Common myeloid progenitor, CD34-positive (primary cell): ENCODE measurements around the gene CD7.

Experiments used
- CTCF ChIA-PET: fragments of 350-600 bp; sonication (Branson Sonifier 250); formaldehyde crosslinking; loops from one replicate; lab custom pipeline; 2021; ENCODE audit warnings: antibody characterized with exemption; lab: Charles Lee
- POLR2A ChIA-PET: fragments of 350-600 bp; sonication (Branson Sonifier 250); formaldehyde crosslinking; loops from one replicate; lab custom pipeline; 2021; ENCODE audit warnings: antibody characterized with exemption; lab: Charles Lee
- DNase-seq, 3 donors: peaks; one replicate each; pipeline versions ENCODE4 v3.0.0 to v3.0.0-alpha.2; 2013
- H3K27ac ChIP-seq, 2 experiments: 1 replicate in 1 of 2; 2 replicates in 1 of 2; pipeline ENCODE4 v1.7.0; 2013; ENCODE audit warnings: inconsistent platforms in 2 of 2, low read length in 2 of 2, mild to moderate bottlenecking in 2 of 2, low read depth in 1 of 2, moderate library complexity in 1 of 2; ENCODE audit not compliant: severe bottlenecking in 2 of 2, insufficient read depth in 1 of 2, poor library complexity in 1 of 2
- H3K27me3 ChIP-seq, 5 experiments: replicated peaks in 2 of 5; 1 replicate in 3 of 5; 2 replicates in 2 of 5; pipeline versions ENCODE4 v1.6.1 to v1.7.0; 2013; ENCODE audit warnings: low read length in 4 of 5, mild to moderate bottlenecking in 2 of 5, moderate library complexity in 2 of 5, inconsistent platforms in 1 of 5; ENCODE audit not compliant: insufficient read depth in 5 of 5, control insufficient read depth in 4 of 5
- H3K36me3 ChIP-seq, 4 experiments: 1 replicate in 2 of 4; 2 replicates in 2 of 4; pipeline versions ENCODE4 v1.6.1 to v1.7.0; 2013; ENCODE audit warnings: low read length in 3 of 4, control low read depth in 1 of 4, mild to moderate bottlenecking in 1 of 4; ENCODE audit not compliant: control insufficient read depth in 4 of 4, insufficient read depth in 4 of 4
- H3K4me1 ChIP-seq, 4 experiments: 1 replicate in 3 of 4; 2 replicates in 1 of 4; pipeline versions ENCODE4 v1.6.1 to v1.7.1; 2013; ENCODE audit warnings: low read length in 3 of 4, mild to moderate bottlenecking in 3 of 4, control low read depth in 1 of 4, inconsistent platforms in 1 of 4, moderate library complexity in 1 of 4; ENCODE audit not compliant: control insufficient read depth in 4 of 4, insufficient read depth in 4 of 4; ENCODE audit errors: control extremely low read depth in 1 of 4
- H3K4me3 ChIP-seq, 7 experiments: 1 replicate in 4 of 7; 2 replicates in 3 of 7; pipeline versions ENCODE4 v1.5.1 to v1.7.0; 2013; ENCODE audit warnings: mild to moderate bottlenecking in 7 of 7, low read length in 6 of 7, moderate library complexity in 6 of 7, inconsistent platforms in 2 of 7, low read depth in 2 of 7, control low read depth in 1 of 7; ENCODE audit not compliant: insufficient read depth in 4 of 7, control insufficient read depth in 1 of 7; ENCODE audit errors: extremely low read depth in 1 of 7
- H3K9me3 ChIP-seq, 5 experiments: 1 replicate in 4 of 5; 2 replicates in 1 of 5; pipeline versions ENCODE4 v1.6.1 to v1.7.1; 2013; ENCODE audit warnings: low read length in 4 of 5, mild to moderate bottlenecking in 2 of 5, inconsistent platforms in 1 of 5, low read depth in 1 of 5, moderate library complexity in 1 of 5; ENCODE audit not compliant: control insufficient read depth in 4 of 5, insufficient read depth in 2 of 5; ENCODE audit errors: control extremely low read depth in 1 of 5
- WGBS: methylation state at CpG from one replicate; pipeline ENCODE4 v1.1.5; 2013; ENCODE audit not compliant: insufficient coverage; 5-methylcytosine and 5-hydroxymethylcytosine counted together

The CD7 gene

GRCh38 chr17:82301300-82301915 is 16.0 kb downstream of the CD7 start:
- ChIA-PET POLR2A (interaction anchor here (0.5 to 5.3 kb wide), 5 partner anchors 15 to 68 kb away, joined by 3 to 29 read pairs (median 4); partner anchors contain the start of gene CSNK1D), CTCF (interaction anchor here (0.7 to 12.4 kb wide), 18 partner anchors 9 to 66 kb away, joined by 3 to 136 read pairs (median 4); partner anchors contain the start of genes CD7, CSNK1D and SECTM1)
- Histone ChIP-seq H3K4me1 (peaks cover 3 to 95% (median 93%) of the 10 kb centered on the region in 4 experiments), H3K36me3 (no peaks in the 10 kb centered on the region), H3K9me3 (no peaks in the 10 kb centered on the region), H3K4me3 (no peak overlapping the region), H3K27ac (peak overlapping the region in 1 of 2 experiments; percentile 14), H3K27me3 (no peaks in the 10 kb centered on the region)
- WGBS = 95% methylated on average over 12 of the region's 12 CpGs
- no peak for DNase-seq

- CTCF ChIA-PET = interaction anchor here (0.8 to 12.4 kb wide), 20 partner anchors 8 to 65 kb away, joined by 3 to 136 read pairs (median 4); partner anchors contain the start of genes CD7, CSNK1D and SECTM1
These were observed 16.6 kb downstream of the CD7 start for GRCh38 chr17:82300707-82301270.

DNA sequence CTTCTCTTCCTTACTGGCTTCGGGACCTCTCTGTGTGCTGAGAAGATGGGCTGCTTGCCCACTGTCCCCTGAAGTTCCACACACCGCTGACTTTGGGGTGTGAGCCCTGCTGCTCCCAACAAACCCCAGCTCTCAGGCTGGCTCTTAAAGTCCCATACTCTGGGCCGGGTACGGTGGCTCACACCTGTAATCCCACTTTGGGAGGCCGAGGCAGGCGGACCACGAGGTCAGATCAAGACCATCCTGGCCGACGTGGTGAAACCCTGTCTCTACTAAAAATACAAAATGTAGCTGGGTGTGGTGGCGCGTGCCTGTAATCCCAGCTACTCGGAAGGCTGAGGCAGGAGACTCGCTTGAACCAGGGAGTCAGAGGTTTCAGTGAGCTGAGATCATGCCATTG is 17.2 kb downstream of the CD7 start:
- peaks cover 5 to 89% (median 86%) of the 10 kb centered on the region in 4 experiments for H3K4me1 ChIP-seq

More at GRCh38 chr17:82300707-82301270, 16.6 kb downstream of the CD7 start:
- no peak overlapping the region for H3K4me3 ChIP-seq
- no peak overlapping the region for H3K27ac ChIP-seq
- peaks cover 5 to 93% (median 91%) of the 10 kb centered on the region in 4 experiments for H3K4me1 ChIP-seq
- H3K36me3 ChIP-seq = no peaks in the 10 kb centered on the region
- no peaks in the 10 kb centered on the region for H3K9me3 ChIP-seq
- no peaks in the 10 kb centered on the region for H3K27me3 ChIP-seq
- DNase-seq = peak; percentile 62 to 70 (median 70)
- 20% methylated on average over 14 of the region's 21 CpGs for WGBS
- POLR2A ChIA-PET = interaction anchor here (0.5 to 5.3 kb wide), 6 partner anchors 16 to 67 kb away, joined by 3 to 29 read pairs (median 4); partner anchors contain the start of gene CSNK1D

GRCh38 chr17:82299452-82299851 is 18.0 kb downstream of the CD7 start:
- no peaks in the 10 kb centered on the region for H3K27me3 ChIP-seq
- H3K4me1 ChIP-seq = peaks cover 5 to 81% (median 80%) of the 10 kb centered on the region in 4 experiments
- H3K4me3 ChIP-seq = no peak overlapping the region
- H3K36me3 ChIP-seq = no peaks in the 10 kb centered on the region
- 95% methylated on average over 3 of the region's 10 CpGs for WGBS
- no peaks in the 10 kb centered on the region for H3K9me3 ChIP-seq
- H3K27ac ChIP-seq = peak overlapping the region in 1 of 2 experiments; percentile 97
- POLR2A ChIA-PET = interaction anchor here (0.9 to 5.3 kb wide), 2 partner anchors 18 to 27 kb away, joined by 3 to 29 read pairs; partner anchors contain the start of genes CD7 and CSNK1D
- DNase-seq = no peak
- CTCF ChIA-PET = interaction anchor here (0.8 to 12.4 kb wide), 15 partner anchors 13 to 120 kb away, joined by 3 to 136 read pairs (median 5); partner anchors contain the start of genes CD7 and SECTM1

More for the DNA sequence above, 17.2 kb downstream of the CD7 start:
- CTCF ChIA-PET = interaction anchor here (0.8 to 12.4 kb wide), 18 partner anchors 9 to 64 kb away, joined by 3 to 136 read pairs (median 6); partner anchors contain the start of genes CD7, CSNK1D and SECTM1
- WGBS = 97% methylated on average over 13 of the region's 13 CpGs
- POLR2A ChIA-PET = interaction anchor here (0.8 to 5.3 kb wide), 3 partner anchors 16 to 31 kb away, joined by 3 to 29 read pairs (median 4); partner anchors contain the start of gene CSNK1D
- no peak for DNase-seq
- Histone ChIP-seq H3K4me3 (no peak overlapping the region), H3K27me3 (no peaks in the 10 kb centered on the region), H3K9me3 (no peaks in the 10 kb centered on the region), H3K27ac (no peak overlapping the region), H3K36me3 (no peaks in the 10 kb centered on the region)

DNA sequence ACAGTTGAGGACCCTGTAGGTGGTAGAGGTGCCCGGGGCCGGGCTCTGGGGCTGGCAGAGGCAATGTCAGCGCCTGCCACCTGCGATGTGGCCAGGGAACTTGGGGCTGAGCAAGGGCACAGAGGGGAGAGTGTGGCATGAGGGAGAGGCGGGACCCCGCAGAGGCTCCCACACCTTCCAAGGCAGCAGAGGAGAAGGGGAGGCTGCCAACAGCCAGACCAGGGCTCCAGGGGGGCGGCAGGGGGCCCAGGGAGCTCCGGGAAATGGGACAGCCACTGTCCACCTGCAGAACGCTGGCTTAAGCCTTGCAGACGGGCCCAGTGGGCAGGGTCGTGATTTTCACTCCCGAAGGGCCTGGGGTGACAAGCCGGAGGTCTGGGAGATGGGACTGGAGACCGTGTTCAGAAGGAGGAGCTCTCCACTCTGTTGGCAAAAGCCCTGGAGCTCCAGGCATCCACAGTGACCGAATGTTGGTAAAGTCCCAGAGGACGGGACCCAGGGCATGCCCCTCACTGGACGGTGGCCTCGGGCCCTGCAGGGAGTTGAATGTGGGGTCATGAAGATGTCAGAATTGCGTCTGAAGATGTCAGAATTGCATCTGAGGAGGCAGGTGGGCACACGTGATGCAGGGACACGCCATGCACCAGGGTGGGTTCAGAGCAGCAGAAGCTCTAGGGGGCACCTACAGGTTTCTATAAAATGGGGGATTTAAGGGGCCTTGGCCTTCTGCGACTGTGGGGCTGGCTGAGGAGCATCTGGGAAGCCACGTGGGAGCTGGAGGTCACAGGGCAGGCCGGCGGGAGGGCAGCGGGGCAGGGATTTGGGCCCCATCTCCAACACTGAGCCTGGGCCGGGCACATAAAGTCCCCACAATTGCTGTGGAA is 18.6 kb downstream of the CD7 start:
- Histone ChIP-seq H3K27ac (peak overlapping the region; percentile 96 to 97), H3K4me1 (peaks cover 5 to 79% (median 76%) of the 10 kb centered on the region in 4 experiments)
- DNase-seq = no peak

More for the DNA sequence above, 18.6 kb downstream of the CD7 start:
- WGBS = 69% methylated on average over 24 of the region's 27 CpGs
- Histone ChIP-seq H3K27me3 (no peaks in the 10 kb centered on the region), H3K4me3 (peak overlapping the region in 5 of 7 experiments; percentile 11 to 73 (median 67)), H3K36me3 (no peaks in the 10 kb centered on the region), H3K9me3 (no peaks in the 10 kb centered on the region)
- ChIA-PET CTCF (interaction anchor here (0.8 to 12.4 kb wide), 15 partner anchors 13 to 120 kb away, joined by 3 to 136 read pairs (median 7); partner anchors contain the start of genes CD7 and SECTM1), POLR2A (interaction anchor here (0.6 to 5.3 kb wide), 19 partner anchors 7 to 240 kb away, joined by 3 to 29 read pairs (median 3); partner anchors contain the start of genes CD7 and CSNK1D)
